ENCODE results near the gene CACYBP. TPM values are rescaled to one million over a fixed set of nuclear protein-coding genes. Genes with fewer than 3 reads are reported as not detected.

Gene CACYBP
- total and polyA plus RNA-seq, 2 of the 8 experiments (the other 6 are each of a cell fraction or from before 2014, with no cell fraction given), result 28.3 to 247 TPM

- Histone ChIP-seq H2AK5ac (ENCODE audit: low read depth, low read length) (no peak overlapping the region), H3K4ac (replicated peaks; ENCODE audit: insufficient read length, low read depth, low read length) (no peak overlapping the region), H4K5ac (ENCODE audit: insufficient read length, low read depth, low read length) (no peak overlapping the region), H3K27me3 (replicated peaks in 1 of 4; ENCODE audit: control insufficient read depth in 3 of 4, extremely low read depth in 1 of 4, insufficient read depth in 3 of 4, low read length in 3 of 4) (no peaks in the 10 kb centered on the region), H3K4me2 (ENCODE audit: insufficient read depth in 1 of 2, low read depth in 2 of 2, low read length in 2 of 2) (no peak overlapping the region), H4K8ac (ENCODE audit: extremely low read depth, insufficient read depth, low read length) (no peak overlapping the region), H3K23me2 (ENCODE audit: low read depth, low read length) (no peaks in the 10 kb centered on the region), H3K56ac (replicated peaks; ENCODE audit: insufficient read length, low read depth, low read length) (no peak overlapping the region), H3K4me1 (replicated peaks in 1 of 4; ENCODE audit: control insufficient read depth in 3 of 4, insufficient read depth in 4 of 4, low read length in 3 of 4) (no peaks in the 10 kb centered on the region), H2BK12ac (ENCODE audit: low read depth, low read length) (no peak overlapping the region), H2BK120ac (replicated peaks; ENCODE audit: low read depth, low read length) (no peak overlapping the region), H3K27ac (ENCODE audit: low read depth, low read length) (no peak overlapping the region), H4K91ac (replicated peaks; ENCODE audit: insufficient read length, low read length) (no peak overlapping the region), H3K9ac (replicated peaks in 1 of 4; ENCODE audit: extremely low read depth in 1 of 4, low read depth in 3 of 4, low read length in 3 of 4) (no peak overlapping the region), H2BK20ac (ENCODE audit: low read length) (no peak overlapping the region), H3K36me3 (ENCODE audit: control insufficient read depth in 2 of 4, insufficient read depth in 4 of 4, low read length in 3 of 4) (peaks cover 7 to 67% (median 36%) of the 10 kb centered on the region in 4 experiments), H3K79me1 (ENCODE audit: low read depth, low read length) (no peaks in the 10 kb centered on the region; the same call in 1 of the 2 replicates), H2AFZ (ENCODE audit: low read length) (no peak overlapping the region), H4K20me1 (replicated peaks in 1 of 2; ENCODE audit: control insufficient read depth in 1 of 2, insufficient read depth in 2 of 2, low read length in 2 of 2) (no peaks in the 10 kb centered on the region), H2BK15ac (ENCODE audit: low read length) (no peak overlapping the region), H3K18ac (ENCODE audit: extremely low read depth, low read length) (no peak overlapping the region), H3K23ac (ENCODE audit: insufficient read length) (no peak overlapping the region), H2BK5ac (ENCODE audit: low read depth, low read length) (no peak overlapping the region), H3K4me3 (ENCODE audit: extremely low read depth in 1 of 4, insufficient read depth in 2 of 4, low read depth in 3 of 4, low read length in 4 of 4) (no peak overlapping the region), H3K9me3 (ENCODE audit: insufficient read depth in 2 of 2, low read depth in 1 of 2, low read length in 1 of 2) (no peaks in the 10 kb centered on the region), H3K14ac (ENCODE audit: insufficient read length) (no peak overlapping the region), H3K79me2 (ENCODE audit: control insufficient read depth in 1 of 2, insufficient read depth in 2 of 2, low read length in 2 of 2) (no peaks in the 10 kb centered on the region)
- POLR2A ChIA-PET (ENCODE audit: partially characterized antibody), result interaction anchor here (1.1 to 1.6 kb wide), 2 partner anchors 8 to 12 kb away, joined by 3 to 4 read pairs; no protein-coding TSS in a partner anchor
- WGBS, 2 experiments (ENCODE audit: extremely low coverage in 1 of 2, insufficient coverage in 1 of 2, insufficient read length in 1 of 2, insufficient replicate concordance in 2 of 2, low coverage in 1 of 2, low lambda C conversion rate in 2 of 2, missing lambda C conversion rate in 1 of 2), result 94% methylated on average over 1 of the region's 1 CpG; no CpG with 5 or more reads in 1 of the 2 experiments
- TF ChIP-seq RXRA (IDR thresholded peaks at IDR 0.05; ENCODE audit: insufficient read depth, low read depth, low read length), result no peak
- TF ChIP-seq SIN3A (conservative IDR thresholded peaks at IDR 0.05 in 1 of 2, IDR thresholded peaks at IDR 0.05 in 1 of 2; ENCODE audit: low read depth in 1 of 2, low read length in 2 of 2), result no peak
- TF ChIP-seq BCL11A (IDR thresholded peaks at IDR 0.05; ENCODE audit: low read depth in 2 of 2, low read length in 2 of 2), result no peak
- no peak for TF ChIP-seq ZNF274 (IDR thresholded peaks at IDR 0.05; ENCODE audit: borderline replicate concordance, extremely low read depth, low read length)
- TF ChIP-seq POU5F1 (IDR thresholded peaks at IDR 0.05; ENCODE audit: low read depth, low read length), result no peak
- TF ChIP-seq PHF8 (conservative IDR thresholded peaks at IDR 0.05; ENCODE audit: low read depth, low read length), result no peak
- TF ChIP-seq SAP30 (IDR thresholded peaks at IDR 0.05; ENCODE audit: insufficient read depth, insufficient replicate concordance, low read length), result no peak
- no peak for TF ChIP-seq SUZ12 (IDR thresholded peaks at IDR 0.05; ENCODE audit: low read length)
- TF ChIP-seq HDAC2 (IDR thresholded peaks at IDR 0.05; ENCODE audit: borderline replicate concordance in 1 of 2, low read depth in 2 of 2, low read length in 2 of 2), result no peak
- TF ChIP-seq KDM5A (IDR thresholded peaks at IDR 0.05; ENCODE audit: low read length), result no peak
- CTCF ChIA-PET (ENCODE audit: partially characterized antibody), result interaction anchor here (0.8 to 2.0 kb wide), 2 partner anchors 8 to 159 kb away, joined by 4 to 12 read pairs; no protein-coding TSS in a partner anchor
- DNase-seq (ENCODE audit: low read depth in 1 of 2, low spot score in 2 of 2) (no peak), FAIRE-seq (no peak)
Measured at GRCh38 chr1:174991473-174991872, 8.3 kb upstream of the CACYBP start.
